ENCODE data around the gene GADD45G. TPM values are rescaled to one million over a fixed set of nuclear protein-coding genes. Genes with fewer than 3 reads are reported as not detected.

GADD45G gene
- total and polyA plus RNA-seq, 2 of the 8 experiments (the other 6 are each of a cell fraction or from before 2014, with no cell fraction given) = 7.0 to 11.4 TPM

- TF ChIP-seq KDM5A (IDR thresholded peaks at IDR 0.05; ENCODE audit: low read length) = no peak
- TF ChIP-seq POLR2AphosphoS5 (IDR thresholded peaks at IDR 0.05; ENCODE audit: low read depth, low read length) = no peak
- TF ChIP-seq, protein P1, sequence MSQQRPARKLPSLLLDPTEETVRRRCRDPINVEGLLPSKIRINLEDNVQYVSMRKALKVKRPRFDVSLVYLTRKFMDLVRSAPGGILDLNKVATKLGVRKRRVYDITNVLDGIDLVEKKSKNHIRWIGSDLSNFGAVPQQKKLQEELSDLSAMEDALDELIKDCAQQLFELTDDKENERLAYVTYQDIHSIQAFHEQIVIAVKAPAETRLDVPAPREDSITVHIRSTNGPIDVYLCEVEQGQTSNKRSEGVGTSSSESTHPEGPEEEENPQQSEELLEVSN (IDR thresholded peaks at IDR 0.05) = no peak
- no peak for TF ChIP-seq CBX5 (IDR thresholded peaks at IDR 0.05; ENCODE audit: low read depth, low read length)
- TF ChIP-seq RFX5 (IDR thresholded peaks at IDR 0.05; ENCODE audit: borderline replicate concordance, low read depth, low read length) = no peak
- no peak for TF ChIP-seq POLR2A (IDR thresholded peaks at IDR 0.05; ENCODE audit: control extremely low read depth in 1 of 2, low read depth in 2 of 2, low read length in 2 of 2)
- TF ChIP-seq TBP (IDR thresholded peaks at IDR 0.05; ENCODE audit: low read depth, low read length) = no peak
- no peak for TF ChIP-seq TEAD4 (IDR thresholded peaks at IDR 0.05; ENCODE audit: low read depth, low read length)
- no peak for TF ChIP-seq RAD21 (IDR thresholded peaks at IDR 0.05 in 1 of 2, conservative IDR thresholded peaks at IDR 0.05 in 1 of 2; ENCODE audit: low read depth in 2 of 2, low read length in 2 of 2)
- TF ChIP-seq MAX (IDR thresholded peaks at IDR 0.05) = no peak
- TF ChIP-seq SP1 (IDR thresholded peaks at IDR 0.05; ENCODE audit: low read depth, low read length) = no peak
- TF ChIP-seq CREB1 (IDR thresholded peaks at IDR 0.05) = no peak
These were observed 50.5 kb downstream of the GADD45G start (continued) for GRCh38 chr9:89655056-89655989.

Other genes starting within 250 kb of the GADD45G start
- 63.1 and 70.4 TPM in 2 replicates for gene SEMA4D, start 106.9 kb upstream of the GADD45G start, total RNA-seq (2021; fragmentation: NEBNext Ultra II Directional; extraction: Animal tissue kit (Norgen Biotek cat#: 25700))
- 21.0 and 34.3 TPM in 2 replicates for gene SEMA4D, start 106.9 kb upstream of the GADD45G start, polyA plus RNA-seq (2011; rRNA removed)